Measurements from ENCODE around the gene ALKBH5. TPM values are rescaled to one million over a fixed set of nuclear protein-coding genes. Genes with fewer than 3 reads are reported as not detected.

Gene ALKBH5
- total RNA-seq, 1 donor from 2014 or later = 78.8 TPM

GRCh38 chr17:18145811-18146210 lies 37.8 kb upstream of the ALKBH5 start:
- Mint-ChIP-seq H3K9me3 (no peaks in the 10 kb centered on the region), H3K27ac (no peak overlapping the region), H3K36me3 (no peaks in the 10 kb centered on the region), H3K4me3 (no peak overlapping the region), H3K27me3 (ENCODE audit: insufficient read depth, low read depth) (peaks cover 2% of the 10 kb centered on the region), H3K4me1 (peaks cover 19% of the 10 kb centered on the region)
- Histone ChIP-seq H3K27ac (no peak overlapping the region), H2AFZ (replicated peaks) (no peak overlapping the region), H4K20me1 (ENCODE audit: low read depth) (no peaks in the 10 kb centered on the region), H3K4me3 (no peak overlapping the region), H3K36me3 (no peaks in the 10 kb centered on the region), H3K4me1 (peaks cover 3% of the 10 kb centered on the region), H3K4me2 (no peak overlapping the region), H3K9me3 (ENCODE audit: low read depth) (no peaks in the 10 kb centered on the region), H3K79me2 (ENCODE audit: low read depth) (no peaks in the 10 kb centered on the region), H3K9ac (no peak overlapping the region), H3F3A (ENCODE audit: low read depth) (peaks cover 6% of the 10 kb centered on the region), H3K27me3 (no peaks in the 10 kb centered on the region)
- no peak for DNase-seq (ENCODE audit: low spot score)
- TF ChIP-seq CTCF (IDR thresholded peaks at IDR 0.05) (no peak), EZH2 (IDR thresholded peaks at IDR 0.05) (no peak), EZH2phosphoT487 (IDR thresholded peaks at IDR 0.05) (no peak)

GRCh38 chr17:18146259-18146658 lies 37.4 kb upstream of the ALKBH5 start:
- TF ChIP-seq CTCF (IDR thresholded peaks at IDR 0.05) = no peak
- TF ChIP-seq EZH2 (IDR thresholded peaks at IDR 0.05) = no peak
- no peak for TF ChIP-seq EZH2phosphoT487 (IDR thresholded peaks at IDR 0.05)
- Histone ChIP-seq H3K4me2 (no peak overlapping the region), H3K4me3 (no peak overlapping the region), H3K27me3 (no peaks in the 10 kb centered on the region), H2AFZ (replicated peaks) (no peak overlapping the region), H3K9me3 (ENCODE audit: low read depth) (no peaks in the 10 kb centered on the region), H3K4me1 (peaks cover 3% of the 10 kb centered on the region), H3K9ac (no peak overlapping the region), H4K20me1 (ENCODE audit: low read depth) (no peaks in the 10 kb centered on the region), H3F3A (ENCODE audit: low read depth) (peaks cover 6% of the 10 kb centered on the region), H3K27ac (no peak overlapping the region), H3K36me3 (no peaks in the 10 kb centered on the region), H3K79me2 (ENCODE audit: low read depth) (no peaks in the 10 kb centered on the region)
- Mint-ChIP-seq H3K4me3 (no peak overlapping the region), H3K4me1 (peaks cover 21% of the 10 kb centered on the region), H3K9me3 (no peaks in the 10 kb centered on the region), H3K27me3 (ENCODE audit: insufficient read depth, low read depth) (peaks cover 2% of the 10 kb centered on the region), H3K36me3 (no peaks in the 10 kb centered on the region), H3K27ac (no peak overlapping the region)
- DNase-seq (ENCODE audit: low spot score) = no peak

GRCh38 chr17:18146980-18147379 lies 36.6 kb upstream of the ALKBH5 start:
- Histone ChIP-seq H3K9ac (no peak overlapping the region), H3K27ac (no peak overlapping the region), H3K79me2 (ENCODE audit: low read depth) (no peaks in the 10 kb centered on the region), H3K27me3 (no peaks in the 10 kb centered on the region), H2AFZ (replicated peaks) (no peak overlapping the region), H3K36me3 (no peaks in the 10 kb centered on the region), H3K4me1 (peaks cover 3% of the 10 kb centered on the region), H3K4me2 (no peak overlapping the region), H3K4me3 (no peak overlapping the region), H4K20me1 (ENCODE audit: low read depth) (no peaks in the 10 kb centered on the region), H3K9me3 (ENCODE audit: low read depth) (no peaks in the 10 kb centered on the region), H3F3A (ENCODE audit: low read depth) (peaks cover 6% of the 10 kb centered on the region)
- Mint-ChIP-seq H3K27me3 (ENCODE audit: insufficient read depth, low read depth) (peaks cover 2% of the 10 kb centered on the region), H3K36me3 (no peaks in the 10 kb centered on the region), H3K9me3 (no peaks in the 10 kb centered on the region), H3K4me3 (no peak overlapping the region), H3K4me1 (peaks cover 22% of the 10 kb centered on the region), H3K27ac (no peak overlapping the region)
- no peak for DNase-seq (ENCODE audit: low spot score)
- TF ChIP-seq EZH2 (IDR thresholded peaks at IDR 0.05) (no peak), EZH2phosphoT487 (IDR thresholded peaks at IDR 0.05) (no peak), CTCF (IDR thresholded peaks at IDR 0.05) (no peak)

Data from neural progenitor cell (in vitro differentiated cells).